GM18520 (cell line): ENCODE measurements around the gene CCNY.

Source experiments
- ATAC-seq: cut with Tn5 transposase; IDR thresholded peaks from one replicate; pipeline ENCODE4 v1.9.1; 2021; ENCODE audit not compliant: unreplicated experiment

Gene CCNY

GRCh38 chr10:35423505-35424306 lies 87.4 kb downstream of the CCNY start:
- ATAC-seq, result no peak

DNA sequence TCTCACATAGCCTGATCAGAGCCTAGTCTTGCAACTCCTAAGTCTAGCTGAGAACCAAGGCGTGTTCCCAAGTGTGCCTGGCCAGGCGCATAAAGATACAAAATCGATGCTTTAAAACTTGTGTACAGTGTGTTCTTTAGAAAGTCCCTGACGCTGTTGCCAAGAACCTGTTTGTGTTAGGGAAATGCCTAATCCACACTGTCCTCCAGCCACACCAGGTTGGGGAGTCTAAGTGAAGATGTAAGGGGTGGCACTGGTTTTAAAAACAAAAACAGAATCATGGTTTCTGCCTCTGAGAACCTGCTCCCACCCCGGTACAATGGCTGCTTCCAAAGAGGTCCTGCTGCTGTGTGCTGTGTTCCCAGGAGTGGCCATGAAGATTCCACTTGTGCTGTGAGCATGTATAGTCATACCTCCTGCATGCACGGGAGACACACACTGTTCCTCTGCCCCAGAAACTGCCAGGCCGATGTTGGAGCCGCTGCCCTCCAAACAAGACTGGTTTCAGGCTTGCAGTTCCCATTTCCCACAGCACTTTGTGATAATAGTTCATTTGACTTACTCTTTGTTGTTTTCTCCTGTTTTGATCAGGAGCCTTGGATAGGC lies 88.5 kb downstream of the CCNY start:
- ATAC-seq, result no peak

DNA sequence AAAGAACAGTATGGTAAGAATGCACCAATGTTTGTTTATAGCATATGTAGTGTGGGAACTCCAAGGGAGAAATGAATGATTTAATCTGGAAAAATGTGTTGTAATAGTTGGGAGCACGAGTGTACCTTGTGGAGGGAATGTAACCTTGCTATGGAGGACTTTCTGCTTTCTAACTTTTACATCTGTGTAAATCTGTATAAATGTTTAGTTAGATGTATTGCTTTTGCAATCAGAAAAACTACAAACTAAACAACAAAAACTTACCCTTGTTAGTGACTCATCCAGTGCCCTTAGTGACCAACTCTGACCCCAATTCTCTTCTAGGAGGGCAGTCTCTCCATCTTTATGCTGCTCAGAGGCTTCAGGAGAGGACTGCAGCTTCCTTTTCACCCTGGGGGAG lies 89.3 kb downstream of the CCNY start:
- no peak for ATAC-seq

GRCh38 chr10:35426657-35427056 lies 90.3 kb downstream of the CCNY start:
- no peak for ATAC-seq

GRCh38 chr10:35427543-35427942 lies 91.2 kb downstream of the CCNY start:
- no peak for ATAC-seq

- no peak for ATAC-seq
Observed at GRCh38 chr10:35428521-35428920, 92.2 kb downstream of the CCNY start.

DNA sequence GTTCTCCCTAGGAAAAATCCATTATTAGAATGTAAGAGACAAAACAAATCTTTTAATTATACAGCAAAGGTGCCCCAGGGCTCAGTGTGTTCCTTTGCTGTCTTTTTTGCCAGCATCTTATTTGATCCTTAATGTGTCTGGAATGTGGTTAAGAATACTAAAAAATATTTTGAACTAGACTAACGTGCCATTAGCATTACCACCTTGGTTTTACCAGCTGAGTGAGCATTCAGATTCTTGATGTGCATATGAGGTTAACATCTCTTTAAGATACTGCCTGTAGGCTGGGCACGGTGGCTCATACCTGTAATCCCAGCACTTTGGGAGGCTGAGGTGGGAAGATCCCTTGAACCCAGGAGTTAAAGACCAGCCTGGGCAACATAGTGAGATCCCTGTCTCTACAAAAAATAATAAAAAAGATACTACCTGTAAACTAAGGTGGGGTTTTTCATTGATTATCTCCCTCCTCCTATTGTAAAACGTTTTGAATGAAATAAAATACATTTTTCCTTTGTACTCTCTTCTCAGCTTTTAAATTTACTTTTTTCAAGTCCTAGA lies 96.6 kb downstream of the CCNY start:
- no peak for ATAC-seq

DNA sequence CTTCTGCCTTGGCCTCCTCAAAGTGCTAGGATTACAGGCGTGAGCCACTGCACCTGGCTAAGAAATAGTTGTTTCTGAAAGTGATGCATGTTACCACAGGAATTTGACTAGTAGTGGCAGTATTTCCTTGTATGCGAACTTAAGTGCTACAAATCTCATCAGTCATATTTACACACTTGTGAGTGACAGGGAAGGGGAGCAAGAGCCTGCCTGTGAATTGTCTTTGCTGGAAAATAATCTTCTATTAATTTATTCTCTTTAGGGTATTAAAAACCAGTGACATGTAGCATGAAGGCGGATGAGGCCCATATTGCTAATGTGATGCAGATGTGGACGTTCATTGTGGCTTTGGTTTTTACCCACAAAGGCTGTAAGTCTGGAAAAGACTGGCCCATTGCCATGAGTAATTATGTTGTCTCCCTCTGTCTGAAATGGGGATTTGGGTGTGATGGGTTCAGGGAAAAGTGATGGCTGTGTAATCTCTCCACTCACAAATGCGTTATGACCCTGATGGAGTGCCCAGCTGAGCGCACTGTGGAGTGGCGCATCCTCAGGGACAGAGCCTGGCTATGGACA lies 97.6 kb downstream of the CCNY start:
- no peak for ATAC-seq

DNA sequence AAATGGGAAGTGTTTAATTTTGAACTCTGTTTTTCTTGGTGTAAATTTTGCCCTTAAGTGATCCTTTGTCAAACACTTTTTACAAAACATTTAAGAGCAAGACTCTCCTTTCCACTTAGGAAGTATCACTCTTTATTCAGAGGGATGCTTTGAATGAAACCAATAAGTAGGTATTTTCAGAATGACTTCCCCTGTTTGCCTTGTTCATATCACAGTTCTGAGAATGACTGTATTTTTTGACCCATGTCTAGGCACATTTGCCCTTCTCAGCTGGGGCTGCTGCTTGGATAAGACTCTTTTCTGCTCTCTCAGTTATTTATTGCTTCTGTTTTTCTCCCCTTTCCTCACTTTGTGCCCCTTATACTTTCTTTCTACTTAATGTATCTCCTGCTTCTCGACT lies 98.2 kb downstream of the CCNY start:
- peak; percentile 81 for ATAC-seq

DNA sequence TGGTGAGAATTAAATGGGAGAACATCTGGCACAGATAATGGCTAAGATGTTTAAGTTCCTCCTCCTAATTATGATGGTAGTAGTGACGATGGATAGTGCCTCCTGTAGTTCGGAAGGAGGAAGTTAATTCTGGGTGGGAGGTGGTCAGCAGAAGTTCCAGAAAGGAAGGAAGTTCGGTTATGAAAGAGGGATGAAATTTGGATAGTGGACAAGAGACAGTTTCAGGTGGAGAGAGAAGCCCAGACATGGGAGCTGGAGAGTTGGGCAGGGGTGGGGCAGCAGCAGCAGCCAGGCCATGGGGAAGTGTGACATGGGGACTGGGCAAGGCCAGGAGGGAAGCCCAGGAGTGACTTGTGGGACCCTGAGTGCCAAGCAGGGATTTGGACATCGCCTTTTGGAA lies 99.5 kb downstream of the CCNY start:
- ATAC-seq, result no peak

DNA sequence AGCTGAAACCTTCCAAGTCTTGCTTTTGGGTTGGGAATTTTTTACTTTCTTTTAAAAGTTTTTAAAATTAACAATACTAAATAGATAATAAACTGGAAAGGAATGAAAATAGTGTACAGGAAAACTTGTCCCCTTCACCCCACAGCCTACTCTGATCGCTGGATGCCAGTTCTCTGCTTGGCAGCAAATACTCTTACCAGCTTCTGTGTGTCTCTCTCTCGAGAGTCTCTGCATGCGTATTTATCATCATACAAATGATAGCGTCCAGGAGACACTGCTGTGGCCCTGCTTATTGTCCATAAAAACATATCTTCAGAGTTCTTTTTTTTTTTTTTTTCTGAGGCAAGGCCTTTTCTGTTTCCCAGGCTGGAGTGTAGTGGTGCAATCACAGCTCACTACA lies 101.5 kb downstream of the CCNY start:
- ATAC-seq, result no peak

DNA sequence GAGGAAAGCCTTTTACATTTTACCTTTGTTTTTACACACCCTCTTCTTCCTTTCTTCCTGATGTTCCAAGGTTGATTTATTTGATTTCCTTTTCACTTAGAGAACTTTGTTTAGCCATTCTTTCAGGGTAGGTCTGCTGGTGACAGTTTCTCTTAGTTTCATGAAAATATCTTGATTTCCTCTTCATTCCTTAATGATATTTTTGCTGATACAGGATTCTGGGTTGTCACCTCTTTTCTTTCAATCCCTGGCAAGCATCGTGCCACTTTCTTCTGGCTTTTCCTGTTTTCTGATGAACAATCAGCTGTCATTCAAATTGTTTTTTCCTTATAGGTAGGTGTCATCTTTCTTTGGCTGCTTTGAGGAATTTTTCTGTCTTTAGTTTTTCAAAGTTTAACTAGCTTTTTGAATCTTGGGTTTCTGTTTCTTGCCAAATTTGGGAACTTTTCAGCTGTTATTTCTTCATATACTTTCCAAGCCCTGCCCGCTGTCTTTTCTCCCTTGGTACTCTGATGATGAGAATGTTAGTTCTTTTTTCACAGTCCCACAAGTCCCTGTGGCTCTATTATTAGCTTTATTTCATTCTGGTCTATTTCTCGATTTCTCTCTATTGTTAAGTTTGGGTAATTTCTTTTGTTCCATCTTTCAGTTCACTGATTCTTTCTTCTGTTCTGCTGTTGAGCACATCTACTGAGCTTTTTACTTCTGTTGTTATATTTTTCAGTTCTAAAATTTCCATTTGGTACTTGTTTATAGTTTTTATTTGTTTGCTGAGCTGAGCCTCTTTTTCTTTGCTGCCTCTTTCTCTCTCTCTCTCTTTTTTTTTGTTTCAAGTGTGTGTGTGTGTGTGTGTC lies 102.6 kb downstream of the CCNY start:
- no peak for ATAC-seq

DNA sequence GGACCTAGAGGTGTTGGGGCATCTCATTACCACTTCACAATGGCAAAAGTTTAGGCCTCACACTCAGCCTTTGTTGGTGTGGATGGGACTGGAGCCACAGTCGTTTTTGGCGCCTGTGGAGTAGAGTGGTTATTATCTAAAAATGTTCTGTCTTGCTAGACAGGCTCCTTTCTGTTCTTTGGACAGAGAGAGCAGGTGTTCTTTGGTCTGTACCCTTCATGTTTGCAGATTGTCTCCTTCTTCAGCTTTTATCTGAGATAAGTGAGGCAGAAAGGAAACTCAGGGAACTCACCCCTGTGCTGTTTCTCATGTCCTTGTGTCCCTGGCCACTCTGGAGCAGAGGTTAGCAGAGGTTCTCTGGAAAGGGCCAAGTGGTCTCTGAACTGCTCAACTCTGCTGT lies 103.7 kb downstream of the CCNY start:
- no peak for ATAC-seq

- ATAC-seq, result no peak
Observed at GRCh38 chr10:35442028-35442427, 105.7 kb downstream of the CCNY start.

- no peak for ATAC-seq
Observed at GRCh38 chr10:35442592-35442991, 106.3 kb downstream of the CCNY start.

DNA sequence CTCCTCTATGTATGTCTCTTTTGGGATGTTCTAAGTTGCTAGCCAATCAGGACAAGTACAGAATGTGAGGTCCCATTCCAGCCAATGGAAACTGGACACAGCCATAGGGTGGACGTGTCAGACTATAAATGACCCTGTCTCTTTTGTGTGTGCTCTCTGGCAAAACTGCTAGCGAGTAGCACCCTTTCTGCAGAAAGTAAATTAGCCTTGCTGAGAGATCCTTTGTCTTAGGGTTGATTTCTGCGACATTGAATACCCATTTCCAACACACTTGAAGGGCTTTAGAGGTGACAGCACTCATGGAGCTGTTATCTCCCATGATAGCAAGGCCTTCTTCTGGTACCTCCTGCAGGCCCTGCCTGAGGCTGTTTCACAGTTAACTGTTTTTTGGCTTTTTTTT lies 107.5 kb downstream of the CCNY start:
- ATAC-seq, result no peak

- no peak for ATAC-seq
Observed at GRCh38 chr10:35445150-35445884, 109.0 kb downstream of the CCNY start.

DNA sequence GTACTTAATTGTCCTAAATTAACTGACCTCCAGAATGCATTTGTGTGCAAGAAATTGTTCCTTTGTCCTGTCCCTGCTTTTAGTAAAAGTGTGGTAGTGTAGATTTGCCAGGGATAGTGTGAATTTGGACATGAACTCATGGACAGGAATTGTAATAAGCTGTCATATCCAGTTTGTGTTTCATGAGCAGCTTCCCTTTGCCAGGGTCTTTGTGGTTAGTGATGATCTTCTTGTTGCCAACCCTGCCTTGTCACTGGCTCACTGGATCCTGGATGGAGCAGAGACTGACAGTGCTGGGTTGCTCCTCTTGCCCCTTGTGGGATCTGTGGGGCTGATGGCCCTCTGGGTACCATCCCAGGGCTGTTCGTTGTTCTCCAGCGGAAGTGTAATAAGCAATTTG lies 110.1 kb downstream of the CCNY start:
- ATAC-seq, result no peak

- ATAC-seq, result no peak
Observed at GRCh38 chr10:35447693-35448407, 111.5 kb downstream of the CCNY start.
